ENCODE results near the gene BMP6.

DNA sequence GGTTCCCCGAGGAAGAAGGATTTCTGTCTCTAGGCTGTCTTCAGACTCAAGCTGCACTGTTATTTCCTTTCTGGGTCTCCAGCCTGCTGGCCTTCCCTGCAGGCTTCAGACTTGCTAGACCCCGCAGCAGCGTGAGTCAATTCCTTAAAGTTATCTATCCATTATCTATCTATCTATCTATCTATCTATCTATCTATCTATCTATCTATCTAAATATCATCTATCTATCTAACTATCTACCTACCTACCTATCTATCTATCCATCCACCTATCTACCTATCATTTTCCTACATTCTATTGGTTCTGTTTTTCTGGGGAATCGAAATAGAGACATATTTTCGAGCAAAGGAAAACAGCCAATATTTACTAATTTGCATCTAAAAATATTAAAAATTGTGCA, 48.7 kb upstream of the BMP6 start:
- TF ChIP-seq, protein P1, sequence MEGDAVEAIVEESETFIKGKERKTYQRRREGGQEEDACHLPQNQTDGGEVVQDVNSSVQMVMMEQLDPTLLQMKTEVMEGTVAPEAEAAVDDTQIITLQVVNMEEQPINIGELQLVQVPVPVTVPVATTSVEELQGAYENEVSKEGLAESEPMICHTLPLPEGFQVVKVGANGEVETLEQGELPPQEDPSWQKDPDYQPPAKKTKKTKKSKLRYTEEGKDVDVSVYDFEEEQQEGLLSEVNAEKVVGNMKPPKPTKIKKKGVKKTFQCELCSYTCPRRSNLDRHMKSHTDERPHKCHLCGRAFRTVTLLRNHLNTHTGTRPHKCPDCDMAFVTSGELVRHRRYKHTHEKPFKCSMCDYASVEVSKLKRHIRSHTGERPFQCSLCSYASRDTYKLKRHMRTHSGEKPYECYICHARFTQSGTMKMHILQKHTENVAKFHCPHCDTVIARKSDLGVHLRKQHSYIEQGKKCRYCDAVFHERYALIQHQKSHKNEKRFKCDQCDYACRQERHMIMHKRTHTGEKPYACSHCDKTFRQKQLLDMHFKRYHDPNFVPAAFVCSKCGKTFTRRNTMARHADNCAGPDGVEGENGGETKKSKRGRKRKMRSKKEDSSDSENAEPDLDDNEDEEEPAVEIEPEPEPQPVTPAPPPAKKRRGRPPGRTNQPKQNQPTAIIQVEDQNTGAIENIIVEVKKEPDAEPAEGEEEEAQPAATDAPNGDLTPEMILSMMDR (IDR thresholded peaks at IDR 0.05) = no peak
- no peak for TF ChIP-seq POLR2A (IDR thresholded peaks at IDR 0.05)

Measured in ovary (tissue), 3 donors.